Measurements from ENCODE around the gene MRPL22. TPM values are rescaled to one million over a fixed set of nuclear protein-coding genes. Genes with fewer than 3 reads are reported as not detected.

MRPL22 gene
- total and polyA plus RNA-seq, 2 of the 4 experiments (the other 2 are of a cell fraction), result 13.3 to 58.0 TPM

DNA sequence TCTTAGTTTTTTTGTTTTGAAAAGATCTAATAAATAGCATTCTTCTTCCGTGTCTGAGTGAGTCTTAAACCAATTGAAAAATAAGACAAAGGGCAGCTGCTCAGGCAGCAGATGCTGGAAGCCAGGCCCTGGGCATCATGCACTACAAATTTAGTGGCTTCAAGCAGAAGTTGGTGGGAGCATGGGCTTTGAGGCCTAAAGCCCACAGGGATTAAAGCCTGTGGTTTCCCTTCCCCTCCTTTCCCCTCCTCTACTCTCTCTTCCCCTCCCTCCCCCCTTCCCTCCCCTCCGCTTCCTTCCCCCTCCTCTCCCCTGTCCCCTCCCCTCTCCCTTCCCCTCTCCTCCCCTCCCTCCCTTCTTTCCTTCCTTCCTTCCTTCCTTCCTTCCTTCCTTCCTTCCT lies 52.6 kb downstream of the MRPL22 start:
- in situ Hi-C loops (cut with MboI; ENCODE audit: low sequenced_read_pairs) (no loop called here), intact Hi-C loops (cut with micrococcal nuclease) (no loop called here), dilution Hi-C loops (cut with HindIII; ENCODE audit: low sequenced_read_pairs, unreplicated experiment) (no loop called here)
- ChIA-PET CTCF (no interaction called here), POLR2A (ENCODE audit: unreplicated experiment) (no interaction called here)
- no peak overlapping the region for H4K5ac ChIP-seq (ENCODE audit: low read depth, low read length)
- H2AK5ac ChIP-seq (ENCODE audit: low read depth, low read length), result no peak overlapping the region
- no peak overlapping the region for H3K23ac ChIP-seq (ENCODE audit: low read depth, low read length)
- no peaks in the 10 kb centered on the region for H3K9me3 ChIP-seq (ENCODE audit: control insufficient read depth, insufficient read depth, low read length)
- no peak for DNase-seq
- no TSS peak for BruUV-seq (replicated peaks)
- H2AFZ ChIP-seq (replicated peaks; ENCODE audit: low read length, poor library complexity), result no peak overlapping the region
- H2BK5ac ChIP-seq (ENCODE audit: low read depth, low read length, poor library complexity, severe bottlenecking), result no peak overlapping the region
- no peaks in the 10 kb centered on the region for H3K9me1 ChIP-seq (ENCODE audit: insufficient read depth, low read length)
- no peak overlapping the region for H2BK120ac ChIP-seq (ENCODE audit: low read depth, low read length)
- no peak overlapping the region for H3K27ac ChIP-seq (ENCODE audit: insufficient read depth, low read length)
- no peak overlapping the region for H3K4me2 ChIP-seq (ENCODE audit: low read depth, low read length)
- H3K14ac ChIP-seq (replicated peaks; ENCODE audit: low read depth, low read length), result no peak overlapping the region
- no peak for TF ChIP-seq CTCF (conservative IDR thresholded peaks at IDR 0.05; ENCODE audit: low read depth, low read length)
- TF ChIP-seq RCOR1 (IDR thresholded peaks at IDR 0.05; ENCODE audit: insufficient replicate concordance, low read length), result no peak
- TF ChIP-seq BHLHE40 (IDR thresholded peaks at IDR 0.05; ENCODE audit: low read depth, low read length), result no peak
- no peaks in the 10 kb centered on the region for H3K4me1 ChIP-seq (ENCODE audit: control insufficient read depth, insufficient read depth, low read length)
- no peak overlapping the region for H3K18ac ChIP-seq (ENCODE audit: low read depth, low read length)
- no peak overlapping the region for H2BK15ac ChIP-seq (ENCODE audit: low read depth, low read length)
- WGBS, 2 experiments (ENCODE audit: extremely low coverage in 2 of 2, insufficient read length in 1 of 2), result no CpG with 5 or more reads among the region's 2 CpGs
- H3K36me3 ChIP-seq (ENCODE audit: control insufficient read depth, insufficient read depth, low read length), result no peaks in the 10 kb centered on the region
- no peak overlapping the region for H3K56ac ChIP-seq (ENCODE audit: extremely low read depth, insufficient read depth, low read length)
- no peak for ATAC-seq (ENCODE audit: low read depth)
- H2AK9ac ChIP-seq (replicated peaks; ENCODE audit: low read depth, low read length, poor library complexity), result no peak overlapping the region
- no peak overlapping the region for H4K8ac ChIP-seq (ENCODE audit: low read depth in 2 of 2, low read length in 2 of 2)
- H4K20me1 ChIP-seq (ENCODE audit: insufficient read depth, low read length), result no peaks in the 10 kb centered on the region
- H3K79me1 ChIP-seq (ENCODE audit: low read depth in 1 of 2, low read length in 2 of 2), result no peaks in the 10 kb centered on the region
- no peak overlapping the region for H4K91ac ChIP-seq (ENCODE audit: insufficient read depth, low read depth, low read length)
- no peak overlapping the region for H3K4me3 ChIP-seq (ENCODE audit: insufficient read depth, low read depth, low read length)
- no peak overlapping the region for H2BK20ac ChIP-seq (ENCODE audit: low read depth, low read length)
- no peaks in the 10 kb centered on the region for H3K27me3 ChIP-seq (ENCODE audit: control insufficient read depth, insufficient read depth, low read length)
- H3K9ac ChIP-seq (ENCODE audit: low read depth, low read length), result no peak overlapping the region
- H3K4ac ChIP-seq (ENCODE audit: low read depth, low read length), result no peak overlapping the region
